GM19372 (cell line): ENCODE data around the gene TAX1BP1.

Experiments used
- ATAC-seq: cut with Tn5 transposase; IDR thresholded peaks from one replicate; pipeline ENCODE4 v1.9.1; 2021; ENCODE audit warnings: mild to moderate bottlenecking, low read depth, moderate library complexity; ENCODE audit not compliant: unreplicated experiment

The TAX1BP1 gene

GRCh38 chr7:27775782-27776181, 35.8 kb downstream of the TAX1BP1 start:
- ATAC-seq, result no peak

GRCh38 chr7:27777662-27778061, 37.7 kb downstream of the TAX1BP1 start:
- ATAC-seq, result no peak

GRCh38 chr7:27779873-27780272, 39.9 kb downstream of the TAX1BP1 start:
- no peak for ATAC-seq

GRCh38 chr7:27781188-27781587, 41.2 kb downstream of the TAX1BP1 start:
- ATAC-seq, result no peak

- ATAC-seq, result no peak
Measured at GRCh38 chr7:27782849-27783248, 42.9 kb downstream of the TAX1BP1 start.

GRCh38 chr7:27784399-27785053, 44.6 kb downstream of the TAX1BP1 start:
- ATAC-seq, result no peak

GRCh38 chr7:27788437-27788836, 48.5 kb downstream of the TAX1BP1 start:
- no peak for ATAC-seq

GRCh38 chr7:27793780-27794179, 53.8 kb downstream of the TAX1BP1 start:
- ATAC-seq, result no peak

GRCh38 chr7:27795977-27796376, 56.0 kb downstream of the TAX1BP1 start:
- no peak for ATAC-seq

- ATAC-seq, result no peak
Measured at GRCh38 chr7:27799212-27799611, 59.2 kb downstream of the TAX1BP1 start.

- ATAC-seq, result no peak
Measured at GRCh38 chr7:27802999-27803398, 63.0 kb downstream of the TAX1BP1 start.

GRCh38 chr7:27804139-27804538, 64.2 kb downstream of the TAX1BP1 start:
- no peak for ATAC-seq

GRCh38 chr7:27808626-27809025, 68.7 kb downstream of the TAX1BP1 start:
- no peak for ATAC-seq

- no peak for ATAC-seq
Measured at GRCh38 chr7:27810186-27810585, 70.2 kb downstream of the TAX1BP1 start.

- no peak for ATAC-seq
Measured at GRCh38 chr7:27812706-27813105, 72.7 kb downstream of the TAX1BP1 start.

GRCh38 chr7:27822245-27822644, 82.3 kb downstream of the TAX1BP1 start:
- no peak for ATAC-seq

- ATAC-seq, result no peak
Measured at GRCh38 chr7:27825891-27826290, 85.9 kb downstream of the TAX1BP1 start.

- no peak for ATAC-seq
Measured at GRCh38 chr7:27826357-27826756, 86.4 kb downstream of the TAX1BP1 start.

- no peak for ATAC-seq
Measured at GRCh38 chr7:27834179-27834921, 94.4 kb downstream of the TAX1BP1 start.

- no peak for ATAC-seq
Measured at GRCh38 chr7:27835376-27835775, 95.4 kb downstream of the TAX1BP1 start.

GRCh38 chr7:27836536-27836935, 96.6 kb downstream of the TAX1BP1 start:
- no peak for ATAC-seq

GRCh38 chr7:27839099-27839498, 99.1 kb downstream of the TAX1BP1 start:
- no peak for ATAC-seq
